Measurements from ENCODE around the gene CRELD2.

DNA sequence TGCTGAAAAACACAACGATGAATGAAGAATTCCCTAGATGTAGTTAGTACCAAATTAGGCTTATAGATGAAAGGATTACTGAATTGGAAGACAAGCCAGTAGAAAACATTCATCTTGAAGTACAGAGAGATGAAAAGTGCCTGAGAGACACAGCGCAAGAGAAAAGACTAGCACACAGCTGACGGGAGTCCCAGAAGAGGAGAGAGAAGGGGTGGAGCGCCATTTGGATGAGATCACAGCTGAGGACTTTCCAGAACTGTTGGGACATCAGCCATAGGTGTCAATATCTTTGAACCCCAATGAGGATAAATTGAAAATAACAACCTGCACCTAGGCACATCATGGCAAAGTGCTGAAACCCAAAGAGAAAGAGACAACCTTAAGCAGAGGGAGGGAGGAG lies 25.4 kb upstream of the CRELD2 start:
- TF ChIP-seq, protein P1, sequence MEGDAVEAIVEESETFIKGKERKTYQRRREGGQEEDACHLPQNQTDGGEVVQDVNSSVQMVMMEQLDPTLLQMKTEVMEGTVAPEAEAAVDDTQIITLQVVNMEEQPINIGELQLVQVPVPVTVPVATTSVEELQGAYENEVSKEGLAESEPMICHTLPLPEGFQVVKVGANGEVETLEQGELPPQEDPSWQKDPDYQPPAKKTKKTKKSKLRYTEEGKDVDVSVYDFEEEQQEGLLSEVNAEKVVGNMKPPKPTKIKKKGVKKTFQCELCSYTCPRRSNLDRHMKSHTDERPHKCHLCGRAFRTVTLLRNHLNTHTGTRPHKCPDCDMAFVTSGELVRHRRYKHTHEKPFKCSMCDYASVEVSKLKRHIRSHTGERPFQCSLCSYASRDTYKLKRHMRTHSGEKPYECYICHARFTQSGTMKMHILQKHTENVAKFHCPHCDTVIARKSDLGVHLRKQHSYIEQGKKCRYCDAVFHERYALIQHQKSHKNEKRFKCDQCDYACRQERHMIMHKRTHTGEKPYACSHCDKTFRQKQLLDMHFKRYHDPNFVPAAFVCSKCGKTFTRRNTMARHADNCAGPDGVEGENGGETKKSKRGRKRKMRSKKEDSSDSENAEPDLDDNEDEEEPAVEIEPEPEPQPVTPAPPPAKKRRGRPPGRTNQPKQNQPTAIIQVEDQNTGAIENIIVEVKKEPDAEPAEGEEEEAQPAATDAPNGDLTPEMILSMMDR (IDR thresholded peaks at IDR 0.05) = no peak
- TF ChIP-seq POLR2A (IDR thresholded peaks at IDR 0.05) (no peak), EP300 (IDR thresholded peaks at IDR 0.05) (no peak)

All from suprapubic skin (tissue), 3 donors.